PC-3 (cell line): Measurements from ENCODE around the gene KCNT1. TPM values are rescaled to one million over a fixed set of nuclear protein-coding genes. Genes with fewer than 3 reads are reported as not detected.

Source experiments
- ATAC-seq: fragments of 200-7000 bp; cut with Tn5 transposase; 2 replicates; pipeline ENCODE4 v1.9.1; 2020; ENCODE audit warnings: mild to moderate bottlenecking, moderate library complexity
- BruUV-seq: library from RNA; stranded (reverse); fragments of 400-500 nt; replicated peaks from 2 replicates; lab custom pipeline; 2021; lab: Mats Ljungman, UMichigan
- CTCF ChIA-PET: fragments of 300-600 bp; sonication (Branson Sonifier 250); formaldehyde crosslinking; loops from one replicate; lab custom pipeline; 2022; ENCODE audit warnings: antibody characterized with exemption; lab: Charles Lee
- POLR2A ChIA-PET: fragments of 300-600 bp; sonication (Branson Sonifier 250); formaldehyde crosslinking; loops from one replicate; lab custom pipeline; 2022; ENCODE audit warnings: antibody characterized with exemption; ENCODE audit not compliant: unreplicated experiment; lab: Charles Lee
- DNase-seq: peaks from one replicate; pipeline ENCODE4 v3.0.0-alpha.2; 2015
- H2AFZ ChIP-seq: fragments of 300-600 bp; sonication (generic); 2 replicates; pipeline ENCODE4 v1.6.0; 2016; ENCODE audit warnings: antibody characterized with exemption, low read length
- H3F3A ChIP-seq: fragments of 300-600 bp; sonication (generic); one replicate; pipeline ENCODE4 v1.6.0; 2017; ENCODE audit warnings: antibody characterized with exemption, low read length, control low read depth, mild to moderate bottlenecking; ENCODE audit not compliant: unreplicated experiment
- H3K27ac ChIP-seq: fragments of 300-600 bp; sonication (generic); 2 replicates; pipeline ENCODE4 v1.5.1; 2016; ENCODE audit warnings: mild to moderate bottlenecking, low read length
- H3K27me3 ChIP-seq: fragments of 300-600 bp; sonication (generic); 2 replicates; pipeline ENCODE4 v1.6.1; 2016; ENCODE audit warnings: low read length, mixed read lengths
- H3K36me3 ChIP-seq: fragments of 300-600 bp; sonication (generic); 2 replicates; pipeline ENCODE4 v1.6.1; 2016; ENCODE audit warnings: low read depth, mixed run types, low read length, mixed read lengths
- H3K4me1 ChIP-seq: fragments of 300-600 bp; sonication (generic); 2 replicates; pipeline ENCODE4 v1.5.1; 2016; ENCODE audit warnings: low read length; ENCODE audit not compliant: insufficient read depth
- H3K4me2 ChIP-seq: fragments of 300-600 bp; sonication (generic); 2 replicates; pipeline ENCODE4 v1.6.0; 2016; ENCODE audit warnings: low read length
- H3K4me3 ChIP-seq: fragments of 300-600 bp; sonication (generic); 2 replicates; pipeline ENCODE4 v1.5.1; 2016; ENCODE audit warnings: mild to moderate bottlenecking, low read length, mixed read lengths
- H3K79me2 ChIP-seq: fragments of 300-600 bp; sonication (generic); 2 replicates; pipeline ENCODE4 v1.6.1; 2017; ENCODE audit warnings: low read length, mixed read lengths
- H3K9ac ChIP-seq: fragments of 300-600 bp; sonication (generic); 2 replicates; pipeline ENCODE4 v1.6.0; 2016; ENCODE audit warnings: mild to moderate bottlenecking, low read length
- H3K9me2 ChIP-seq: fragments of 300-600 bp; sonication (generic); replicated peaks from 2 replicates; pipeline ENCODE4 v1.6.1; 2016; ENCODE audit warnings: mixed run types, low read length, mixed read lengths
- H3K9me3 ChIP-seq: fragments of 300-600 bp; sonication (generic); 2 replicates; pipeline ENCODE4 v1.6.1; 2016; ENCODE audit warnings: low read length, mixed read lengths
- H4K20me1 ChIP-seq: fragments of 300-600 bp; sonication (generic); 2 replicates; pipeline ENCODE4 v1.6.1; 2016; ENCODE audit warnings: low read length, mixed read lengths
- CTCF ChIP-seq: fragments of 300-600 bp; sonication (generic); conservative IDR thresholded peaks from 2 replicates; pipeline ENCODE4 v1.5.1; 2017; ENCODE audit warnings: antibody characterized with exemption, low read depth, mild to moderate bottlenecking, low read length
- EZH2 ChIP-seq: fragments of 300-600 bp; sonication (generic); IDR thresholded peaks from one replicate; pipeline ENCODE4 v1.6.1; 2017; ENCODE audit warnings: antibody characterized with exemption, mild to moderate bottlenecking, low read length; ENCODE audit not compliant: unreplicated experiment
- EZH2phosphoT487 ChIP-seq: fragments of 300-600 bp; sonication (generic); IDR thresholded peaks from 2 replicates; pipeline ENCODE4 v1.6.1; 2018; ENCODE audit warnings: mild to moderate bottlenecking, antibody characterized with exemption, low read length, borderline replicate concordance
- intact Hi-C: fragments of 100-400 bp; cut with micrococcal nuclease; formaldehyde crosslinking; loops from 2 replicates; pipeline ENCODE4 v1.9.0; 2023
- total RNA-seq: library from RNA; depleted of rRNA; stranded (reverse); fragments of >200 nt; gene quantifications from 2 replicates; pipeline ENCODE4 v1.2.3, GENCODE V29; 2014

The KCNT1 gene
- total RNA-seq, 1 experiment from 2014 or later: not detected

- H3K4me2 ChIP-seq: no peak overlapping the region
- ATAC-seq: no peak
- H3K36me3 ChIP-seq: no peaks in the 10 kb centered on the region
- no peaks in the 10 kb centered on the region for H4K20me1 ChIP-seq
- no peaks in the 10 kb centered on the region for H3K4me1 ChIP-seq
- H3K9me2 ChIP-seq: no peaks in the 10 kb centered on the region
- H3F3A ChIP-seq: no peaks in the 10 kb centered on the region
- TF ChIP-seq EZH2 (no peak), CTCF (no peak), EZH2phosphoT487 (no peak)
- no peak overlapping the region for H3K4me3 ChIP-seq
- ChIA-PET CTCF (no interaction called here), POLR2A (no interaction called here)
- no peaks in the 10 kb centered on the region for H3K79me2 ChIP-seq
- no peak for DNase-seq
- no peak overlapping the region for H3K9ac ChIP-seq
- no peak overlapping the region for H3K27ac ChIP-seq
- H3K9me3 ChIP-seq: no peaks in the 10 kb centered on the region
- H3K27me3 ChIP-seq: no peaks in the 10 kb centered on the region
- intact Hi-C loops: no loop called here
- no TSS peak for BruUV-seq
- no peak overlapping the region for H2AFZ ChIP-seq
Measured at GRCh38 chr9:135741276-135742219, 39.6 kb downstream of the KCNT1 start.

DNA sequence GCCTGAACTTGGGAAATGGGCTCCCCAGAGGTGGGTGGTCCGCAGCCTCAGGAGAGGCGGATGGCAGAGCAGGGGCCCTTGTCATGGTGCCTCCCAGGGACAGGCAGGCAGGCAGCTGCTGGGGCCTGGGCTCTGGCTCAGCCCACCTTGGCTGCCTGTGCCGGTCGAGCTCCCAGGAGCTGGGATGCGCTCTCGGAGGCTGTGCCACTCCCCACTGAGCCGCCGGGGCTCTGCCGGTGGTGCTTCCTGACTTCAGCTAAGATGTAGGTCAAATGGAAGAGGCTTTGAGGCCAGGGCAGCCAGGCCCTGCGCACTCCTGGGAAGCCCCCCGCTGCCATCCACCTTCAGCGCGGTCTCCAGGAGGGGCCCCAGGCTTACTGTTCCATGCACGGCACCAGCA is 41.0 kb downstream of the KCNT1 start:
- CTCF ChIA-PET: no interaction called here
- BruUV-seq: no TSS peak
- Histone ChIP-seq H3K9me3 (no peaks in the 10 kb centered on the region), H4K20me1 (no peaks in the 10 kb centered on the region), H3K9me2 (no peaks in the 10 kb centered on the region), H3K4me1 (no peaks in the 10 kb centered on the region), H2AFZ (no peak overlapping the region), H3K4me3 (no peak overlapping the region), H3F3A (no peaks in the 10 kb centered on the region), H3K4me2 (no peak overlapping the region), H3K9ac (no peak overlapping the region), H3K27ac (no peak overlapping the region), H3K36me3 (no peaks in the 10 kb centered on the region), H3K27me3 (no peaks in the 10 kb centered on the region), H3K79me2 (no peaks in the 10 kb centered on the region)
- ATAC-seq (no peak), DNase-seq (no peak)
- POLR2A ChIA-PET: no interaction called here
- intact Hi-C loops: no loop called here
- TF ChIP-seq CTCF (no peak), EZH2 (no peak), EZH2phosphoT487 (no peak)
